Measurements from ENCODE around the gene ACP1. TPM values are rescaled to one million over a fixed set of nuclear protein-coding genes. Genes with fewer than 3 reads are reported as not detected.

The ACP1 gene
- total and polyA plus RNA-seq, 10 of the 15 experiments (the other 5 are each of a cell fraction or from before 2014, with no cell fraction given) = 120 to 468 (median 175) TPM

DNA sequence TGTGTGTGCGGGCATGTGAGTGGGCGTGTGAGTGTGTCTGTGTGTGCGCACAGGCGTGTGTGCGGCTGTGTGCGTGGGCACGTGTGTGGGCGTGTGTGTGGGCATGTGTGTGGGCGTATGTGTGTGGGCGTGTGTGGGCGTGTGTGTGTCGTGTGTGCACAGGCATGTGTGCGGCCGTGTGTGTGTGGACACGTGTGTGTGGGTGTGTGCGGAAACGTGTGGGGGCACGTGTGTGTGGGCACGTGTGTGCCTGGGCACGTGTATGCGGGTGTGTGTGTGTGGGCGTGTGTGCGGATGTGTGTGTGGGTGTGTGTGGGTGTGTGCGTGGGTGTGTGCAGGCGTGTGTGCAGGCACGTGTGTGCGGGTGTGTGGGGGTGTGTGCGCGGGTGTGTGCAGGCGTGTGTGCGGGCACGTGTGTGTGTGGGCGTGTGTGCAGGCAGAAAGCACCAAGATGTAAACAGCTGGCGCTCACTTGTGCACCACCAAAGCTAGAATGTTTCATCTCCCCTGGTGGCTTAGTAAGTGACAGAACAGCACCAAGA is 54.4 kb downstream of the ACP1 start:
- no TSS peak for BruUV-seq (replicated peaks)
- POLR2A ChIA-PET = no interaction called here
- Histone ChIP-seq H3K4me3 (no peak overlapping the region), H3K9ac (ENCODE audit: control insufficient read depth, insufficient read depth, low read length) (no peak overlapping the region), H3K27me3 (replicated peaks in 1 of 2; ENCODE audit: control insufficient read depth in 2 of 2, insufficient read depth in 2 of 2, low read length in 1 of 2) (no peaks in the 10 kb centered on the region; a peak in 1 of 4 replicates), H4K20me1 (ENCODE audit: control insufficient read depth, insufficient read depth) (no peaks in the 10 kb centered on the region), H3K27ac (ENCODE audit: control insufficient read depth, insufficient read depth) (no peak overlapping the region), H3K36me3 (ENCODE audit: control insufficient read depth in 2 of 2, insufficient read depth in 2 of 2, low read length in 1 of 2) (no peaks in the 10 kb centered on the region), H3K4me2 (ENCODE audit: control insufficient read depth, insufficient read depth) (no peak overlapping the region), H3K79me2 (ENCODE audit: control insufficient read depth, insufficient read depth, low read length) (no peaks in the 10 kb centered on the region), H3K9me3 (replicated peaks; ENCODE audit: control insufficient read depth, insufficient read depth, low read length) (no peaks in the 10 kb centered on the region; the same call in 2 of the 3 replicates), H2AFZ (ENCODE audit: control insufficient read depth, low read depth, low read length) (no peak overlapping the region), H3K4me1 (ENCODE audit: control insufficient read depth, insufficient read depth, low read length) (no peaks in the 10 kb centered on the region)
- RAD21 ChIA-PET (ENCODE audit: unreplicated experiment) = no interaction called here
- intact Hi-C loops (cut with micrococcal nuclease; ENCODE audit: unreplicated experiment) (no loop called here), in situ Hi-C loops (cut with MboI) (no loop called here)
- SMC1A ChIA-PET (ENCODE audit: uncharacterized antibody, unreplicated experiment) = no interaction called here
- ATAC-seq (no peak), FAIRE-seq (no peak), DNase-seq (ENCODE audit: low read depth, low spot score) (no peak)
- CTCF ChIA-PET = interaction anchor here (0.7 kb wide), 1 partner anchor 69 kb away, joined by 3 read pairs; no protein-coding TSS in a partner anchor
- WGBS (ENCODE audit: insufficient coverage, insufficient replicate concordance, low lambda C conversion rate, missing lambda C conversion rate) = 70% methylated on average over 15 of the region's 34 CpGs
- TF ChIP-seq TCF3 (IDR thresholded peaks at IDR 0.05; ENCODE audit: borderline replicate concordance, insufficient read depth, low read depth, low read length) (peak; percentile 38; the same call in 1 of the 2 replicates), EGR1 (IDR thresholded peaks at IDR 0.05; ENCODE audit: borderline replicate concordance in 1 of 2, low read depth in 2 of 2, low read length in 2 of 2) (0 out of 3 replicates have a peak, but pooled peaks of 1 of the 2 experiments have one; percentile 4), ZZZ3 (IDR thresholded peaks at IDR 0.05; ENCODE audit: control insufficient read depth, insufficient read length, low read depth) (no peak)

DNA sequence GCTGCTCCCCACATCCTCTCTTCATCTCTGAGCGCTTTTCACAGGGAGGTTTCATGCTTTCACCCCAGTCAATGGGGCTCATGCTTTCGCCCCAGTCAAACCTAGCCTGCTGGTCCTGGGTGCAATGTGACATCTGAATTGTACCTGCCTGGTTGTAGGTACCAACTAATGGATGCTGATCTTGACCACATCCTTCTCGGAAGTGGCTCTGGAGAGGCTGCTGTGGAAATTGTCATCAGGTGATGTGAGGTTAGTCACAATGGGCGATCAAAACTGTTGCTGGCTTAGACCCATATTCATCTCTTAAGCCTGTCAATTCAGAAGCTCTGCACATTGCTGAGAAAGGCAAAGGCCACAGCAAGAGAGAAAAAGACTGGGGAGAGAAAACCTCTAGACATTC is 55.8 kb downstream of the ACP1 start:
- 13% methylated on average over 4 of the region's 4 CpGs for WGBS (ENCODE audit: insufficient coverage, insufficient replicate concordance, low lambda C conversion rate, missing lambda C conversion rate)
- no peak overlapping the region for H3K4me2 ChIP-seq (ENCODE audit: control insufficient read depth, insufficient read depth)
- SMC1A ChIA-PET (ENCODE audit: uncharacterized antibody, unreplicated experiment) = no interaction called here
- TF ChIP-seq ZZZ3 (IDR thresholded peaks at IDR 0.05; ENCODE audit: control insufficient read depth, insufficient read length, low read depth) = no peak
- no peak for TF ChIP-seq EED (IDR thresholded peaks at IDR 0.05; ENCODE audit: low read depth)
- no peak for TF ChIP-seq CEBPB (IDR thresholded peaks at IDR 0.05; ENCODE audit: borderline replicate concordance in 1 of 2, low read depth in 2 of 2, low read length in 2 of 2)
- TF ChIP-seq HDAC2 (IDR thresholded peaks at IDR 0.05) = no peak
- no peak for TF ChIP-seq TCF12 (IDR thresholded peaks at IDR 0.05; ENCODE audit: low read depth, low read length)
- no peak for TF ChIP-seq SIN3A (IDR thresholded peaks at IDR 0.05; ENCODE audit: low read depth, low read length)
- no peak for TF ChIP-seq ETV6 (conservative IDR thresholded peaks at IDR 0.05 in 1 of 2, IDR thresholded peaks at IDR 0.05 in 1 of 2; ENCODE audit: borderline replicate concordance in 1 of 2, low read depth in 1 of 2)
- H3K9ac ChIP-seq (ENCODE audit: control insufficient read depth, insufficient read depth, low read length) = no peak overlapping the region
- no peak overlapping the region for H2AFZ ChIP-seq (ENCODE audit: control insufficient read depth, low read depth, low read length)
- intact Hi-C loops (cut with micrococcal nuclease; ENCODE audit: unreplicated experiment) = no loop called here
- H3K36me3 ChIP-seq (ENCODE audit: control insufficient read depth in 2 of 2, insufficient read depth in 2 of 2, low read length in 1 of 2) = no peaks in the 10 kb centered on the region
- no peak overlapping the region for H3K27ac ChIP-seq (ENCODE audit: control insufficient read depth, insufficient read depth)
- no TSS peak for BruUV-seq (replicated peaks)
- RAD21 ChIA-PET (ENCODE audit: unreplicated experiment) = no interaction called here
- POLR2A ChIA-PET = no interaction called here
- in situ Hi-C loops (cut with MboI) = no loop called here
- H3K4me3 ChIP-seq = no peak overlapping the region
- CTCF ChIA-PET = no interaction called here
- no peak for DNase-seq (ENCODE audit: low read depth, low spot score)
- H3K79me2 ChIP-seq (ENCODE audit: control insufficient read depth, insufficient read depth, low read length) = no peaks in the 10 kb centered on the region
- no peak for ATAC-seq
- no peaks in the 10 kb centered on the region; the same call in 2 of the 3 replicates for H3K9me3 ChIP-seq (replicated peaks; ENCODE audit: control insufficient read depth, insufficient read depth, low read length)
- FAIRE-seq = no peak
- H3K4me1 ChIP-seq (ENCODE audit: control insufficient read depth, insufficient read depth, low read length) = no peaks in the 10 kb centered on the region
- no peaks in the 10 kb centered on the region for H4K20me1 ChIP-seq (ENCODE audit: control insufficient read depth, insufficient read depth)
- H3K27me3 ChIP-seq (replicated peaks in 1 of 2; ENCODE audit: control insufficient read depth in 2 of 2, insufficient read depth in 2 of 2, low read length in 1 of 2) = no peaks in the 10 kb centered on the region; a peak in 1 of 4 replicates
